RWPE1 (cell line): Measurements from ENCODE around the gene AIPL1.
A peak's percentile ranks its signal among the peaks of the same experiment; 100 is the strongest.

Experiments used
- CTCF ChIA-PET: fragments of 350-600 bp; sonication (Branson Sonifier 250); formaldehyde crosslinking; extraction: SDS; loops from one replicate; lab custom pipeline; 2021; lab: Yijun Ruan, JAX
- POLR2A ChIA-PET: fragments of 400-600 bp; formaldehyde crosslinking; extraction: SDS; loops from one replicate; lab custom pipeline; 2020; ENCODE audit warnings: antibody characterized with exemption; ENCODE audit not compliant: low non-redundant PET; lab: Yijun Ruan, JAX
- DNase-seq: peaks from one replicate; pipeline ENCODE4 v3.0.0; 2012; ENCODE audit warnings: low spot score
- H3K27ac ChIP-seq: fragments of 450-650 bp; 2 replicates; pipeline ENCODE4 v1.5.1; 2017
- TF ChIP-seq, protein P1 (sequence below): fragments of 450-650 bp; conservative IDR thresholded peaks from 2 replicates; pipeline ENCODE4 v1.5.1; 2017; ENCODE audit warnings: low read depth, mild to moderate bottlenecking

Gene AIPL1

DNA sequence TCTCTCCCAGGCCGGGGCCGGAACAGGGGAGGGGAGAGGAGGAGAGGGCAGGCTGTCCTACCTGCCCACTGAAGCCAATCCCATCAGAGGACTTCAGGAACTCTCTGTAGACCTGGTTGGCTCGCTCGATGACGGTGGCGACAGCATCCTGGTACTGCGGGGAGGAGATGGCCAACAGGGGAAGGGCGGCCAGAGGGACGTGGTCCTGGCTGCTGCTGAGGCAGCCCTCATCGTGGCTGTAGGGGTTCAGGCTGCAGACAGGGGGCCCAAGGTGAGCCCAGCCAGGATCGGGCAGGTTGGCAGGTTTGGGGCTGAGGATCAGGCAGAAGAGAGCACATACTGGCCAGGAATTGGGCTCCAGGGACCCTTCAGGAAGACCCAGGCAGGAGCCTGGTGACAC lies 43.6 kb upstream of the AIPL1 start:
- ChIA-PET CTCF (no interaction called here), POLR2A (no interaction called here)
- TF ChIP-seq, protein P1, sequence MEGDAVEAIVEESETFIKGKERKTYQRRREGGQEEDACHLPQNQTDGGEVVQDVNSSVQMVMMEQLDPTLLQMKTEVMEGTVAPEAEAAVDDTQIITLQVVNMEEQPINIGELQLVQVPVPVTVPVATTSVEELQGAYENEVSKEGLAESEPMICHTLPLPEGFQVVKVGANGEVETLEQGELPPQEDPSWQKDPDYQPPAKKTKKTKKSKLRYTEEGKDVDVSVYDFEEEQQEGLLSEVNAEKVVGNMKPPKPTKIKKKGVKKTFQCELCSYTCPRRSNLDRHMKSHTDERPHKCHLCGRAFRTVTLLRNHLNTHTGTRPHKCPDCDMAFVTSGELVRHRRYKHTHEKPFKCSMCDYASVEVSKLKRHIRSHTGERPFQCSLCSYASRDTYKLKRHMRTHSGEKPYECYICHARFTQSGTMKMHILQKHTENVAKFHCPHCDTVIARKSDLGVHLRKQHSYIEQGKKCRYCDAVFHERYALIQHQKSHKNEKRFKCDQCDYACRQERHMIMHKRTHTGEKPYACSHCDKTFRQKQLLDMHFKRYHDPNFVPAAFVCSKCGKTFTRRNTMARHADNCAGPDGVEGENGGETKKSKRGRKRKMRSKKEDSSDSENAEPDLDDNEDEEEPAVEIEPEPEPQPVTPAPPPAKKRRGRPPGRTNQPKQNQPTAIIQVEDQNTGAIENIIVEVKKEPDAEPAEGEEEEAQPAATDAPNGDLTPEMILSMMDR: no peak

DNA sequence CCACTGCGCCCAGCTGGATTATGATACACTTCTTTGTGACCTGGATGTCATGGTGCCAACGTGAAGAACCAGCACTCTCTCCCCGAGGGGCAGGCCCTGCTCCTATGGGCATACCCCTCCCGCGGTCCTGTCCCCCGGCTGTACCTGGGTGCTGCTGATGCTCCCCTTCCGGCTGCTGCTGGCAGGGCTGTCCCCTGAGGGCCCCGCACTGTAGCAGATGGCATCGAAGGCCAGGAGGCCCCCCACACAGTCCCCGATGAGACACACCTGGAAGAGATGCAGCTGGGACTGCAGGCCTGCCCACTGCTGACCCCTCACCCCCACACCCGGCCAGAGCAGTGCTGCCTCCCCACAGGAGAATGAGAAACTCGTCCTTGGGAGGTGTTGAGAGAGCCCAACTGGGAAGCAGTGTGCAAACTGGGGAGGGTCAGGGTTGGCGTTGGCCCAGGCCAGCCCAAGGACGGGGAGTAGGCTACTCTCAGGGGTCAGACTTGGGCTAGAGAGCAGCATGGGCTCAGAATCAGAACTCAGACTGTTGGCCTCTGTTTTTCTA lies 43.0 kb upstream of the AIPL1 start:
- POLR2A ChIA-PET: no interaction called here
- TF ChIP-seq, protein P1: no peak
- DNase-seq: no peak

More for the DNA sequence above, 43.6 kb upstream of the AIPL1 start:
- no peak for DNase-seq
- H3K27ac ChIP-seq: peak overlapping the region; percentile 61

DNA sequence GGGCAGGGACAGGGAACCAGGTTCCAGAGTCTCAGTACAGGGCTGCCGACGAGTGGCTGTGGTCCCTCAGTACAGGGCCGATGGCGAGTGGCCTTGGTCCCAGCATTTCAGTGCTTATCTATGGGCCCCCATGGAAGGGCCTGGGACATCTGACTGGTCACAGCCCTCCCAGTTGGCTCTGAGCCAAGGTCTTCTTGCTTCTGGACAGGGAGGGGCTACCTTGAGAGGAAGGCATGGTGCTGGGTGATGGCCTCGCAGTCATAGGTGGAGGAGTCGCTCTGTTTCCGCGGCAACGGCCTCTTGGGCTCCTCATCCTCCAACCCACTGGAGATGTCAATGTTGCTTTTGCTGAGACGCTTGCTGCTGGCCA lies 41.9 kb upstream of the AIPL1 start:
- ChIA-PET CTCF (no interaction called here), POLR2A (no interaction called here)
- TF ChIP-seq, protein P1: no peak
- H3K27ac ChIP-seq: peak overlapping the region; percentile 61
- no peak for DNase-seq

More for the DNA sequence above, 43.0 kb upstream of the AIPL1 start:
- CTCF ChIA-PET: no interaction called here
- peak overlapping the region; percentile 61 for H3K27ac ChIP-seq

DNA sequence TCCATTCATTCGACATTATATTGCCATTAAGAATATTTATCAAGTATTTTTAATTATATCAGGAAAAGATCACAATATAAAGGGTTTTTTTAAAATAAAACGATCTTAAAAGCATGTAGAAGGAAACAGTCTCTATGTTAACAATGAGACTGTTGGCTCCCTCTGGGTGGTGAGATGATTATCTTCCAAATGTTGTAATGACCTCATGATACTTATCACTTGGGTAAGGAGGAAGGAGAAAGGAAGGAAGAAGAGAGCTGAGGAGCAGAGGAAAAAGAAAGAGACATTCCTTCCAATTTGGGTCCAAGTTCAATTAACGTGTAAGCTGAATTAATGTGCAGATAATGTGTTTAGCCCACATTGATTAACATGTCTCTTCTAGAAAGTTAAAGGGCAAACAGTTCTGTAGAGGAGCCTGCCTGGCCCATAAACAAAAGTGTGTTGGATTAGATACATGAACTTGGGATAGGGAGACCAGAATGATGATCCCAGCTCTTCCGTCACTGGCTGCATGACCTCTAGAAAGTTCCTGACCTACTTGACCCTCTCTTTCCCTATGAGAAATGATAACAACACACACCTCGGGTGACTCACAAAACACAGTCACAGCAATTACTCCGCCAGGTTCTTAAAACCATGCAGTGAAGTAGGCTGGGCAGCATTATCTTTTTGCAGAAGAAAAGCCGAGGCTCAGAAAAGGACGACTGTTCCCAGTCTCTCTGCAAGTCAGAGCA lies 41.3 kb upstream of the AIPL1 start:
- CTCF ChIA-PET: no interaction called here
- TF ChIP-seq, protein P1: no peak
- peak overlapping the region; percentile 61 for H3K27ac ChIP-seq
- POLR2A ChIA-PET: no interaction called here
- DNase-seq: peak; percentile 20

DNA sequence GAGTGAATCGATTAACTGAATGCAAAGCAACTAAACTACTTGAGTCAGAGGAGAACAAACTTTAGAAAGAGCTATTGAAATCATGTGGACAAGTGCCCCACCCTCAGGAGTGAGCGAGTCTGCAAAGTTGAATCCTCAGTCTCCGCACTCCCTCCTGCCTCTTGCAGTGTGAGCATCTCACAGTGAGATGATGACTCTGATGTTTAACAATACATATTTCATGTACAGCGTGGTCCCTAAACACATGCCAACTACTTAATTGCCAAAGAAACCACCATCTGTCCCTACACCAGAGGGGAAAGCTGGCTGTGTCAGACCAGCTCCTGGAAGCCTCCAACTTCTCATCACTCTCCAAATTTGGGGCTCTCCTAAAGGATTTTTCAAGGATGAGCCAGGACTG lies 40.5 kb upstream of the AIPL1 start:
- POLR2A ChIA-PET: no interaction called here
- CTCF ChIA-PET: interaction anchor here (0.9 to 1.2 kb wide), 2 partner anchors 77 to 79 kb away, joined by 3 to 5 read pairs; no protein-coding TSS in a partner anchor
- DNase-seq: no peak
- peak overlapping the region; percentile 81 for H3K27ac ChIP-seq
- TF ChIP-seq, protein P1: no peak

DNA sequence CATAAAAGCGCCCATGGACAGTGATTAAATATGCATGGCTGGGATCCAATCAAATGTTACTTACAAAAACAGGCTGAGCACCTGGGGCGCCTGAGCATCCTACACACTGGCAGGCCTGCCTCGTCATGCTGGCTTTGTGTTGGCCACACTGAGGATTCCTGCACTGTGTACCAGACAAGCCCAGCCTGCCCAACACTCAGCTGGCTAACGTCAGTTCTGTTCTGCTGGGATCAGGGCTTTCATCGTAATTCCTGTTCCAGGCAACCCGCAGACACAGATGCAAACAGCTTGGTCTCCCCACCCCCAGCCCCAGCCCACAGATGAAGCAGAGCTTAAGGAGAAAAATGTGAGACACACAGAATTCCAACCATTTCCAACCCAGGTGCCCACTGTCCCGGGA lies 40.0 kb upstream of the AIPL1 start:
- POLR2A ChIA-PET: no interaction called here

More for the DNA sequence above, 40.0 kb upstream of the AIPL1 start:
- TF ChIP-seq, protein P1: no peak
- peak overlapping the region; percentile 81 for H3K27ac ChIP-seq
- CTCF ChIA-PET: interaction anchor here (0.9 to 1.2 kb wide), 2 partner anchors 77 to 80 kb away, joined by 3 to 5 read pairs; no protein-coding TSS in a partner anchor
- peak; percentile 41 for DNase-seq
